GM18526 (cell line): Measurements from ENCODE around the gene PAQR7.

Experiments
- POLR2A ChIP-seq: IDR thresholded peaks from 3 replicates; pipeline ENCODE4 v1.6.1; 2011; ENCODE audit not compliant: insufficient read length; ENCODE audit errors: extremely low read depth

PAQR7 gene

DNA sequence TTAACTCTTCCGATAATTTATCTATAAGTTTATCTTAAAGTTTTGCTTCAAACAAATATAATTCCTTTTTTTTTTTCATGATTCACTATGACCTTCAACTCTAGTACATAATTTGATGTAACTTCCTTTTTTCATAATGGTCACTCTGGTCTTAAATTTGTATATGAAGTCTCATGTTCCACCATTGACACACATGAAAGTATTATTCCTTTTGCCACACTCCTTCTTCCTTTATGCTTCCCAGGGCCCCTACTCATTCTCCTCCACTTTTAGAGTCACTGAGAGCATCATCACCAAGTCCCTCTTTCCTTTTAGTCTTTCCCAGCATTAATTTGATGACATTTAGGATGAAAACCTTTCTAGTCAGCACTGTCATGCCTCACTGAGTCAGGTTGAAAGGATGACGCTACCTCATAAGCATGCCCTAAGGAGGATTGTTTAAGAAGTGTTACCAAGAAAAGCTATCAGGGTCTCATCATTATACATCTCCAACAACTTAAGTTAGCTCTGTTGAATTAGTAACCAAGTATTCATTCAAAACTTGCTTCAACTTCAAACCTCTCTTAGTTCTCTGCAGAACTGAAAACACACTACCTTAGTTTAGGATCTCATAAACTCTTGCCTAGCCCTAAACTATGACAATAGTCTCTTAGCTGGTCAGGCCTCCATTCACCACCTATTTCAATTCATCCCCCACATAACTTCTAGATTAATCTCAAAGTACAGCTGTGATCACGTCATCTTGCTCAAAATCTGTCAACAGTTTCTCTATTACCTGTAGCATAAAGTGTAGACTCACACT, 30.8 kb downstream of the PAQR7 start:
- no peak for TF ChIP-seq POLR2A

DNA sequence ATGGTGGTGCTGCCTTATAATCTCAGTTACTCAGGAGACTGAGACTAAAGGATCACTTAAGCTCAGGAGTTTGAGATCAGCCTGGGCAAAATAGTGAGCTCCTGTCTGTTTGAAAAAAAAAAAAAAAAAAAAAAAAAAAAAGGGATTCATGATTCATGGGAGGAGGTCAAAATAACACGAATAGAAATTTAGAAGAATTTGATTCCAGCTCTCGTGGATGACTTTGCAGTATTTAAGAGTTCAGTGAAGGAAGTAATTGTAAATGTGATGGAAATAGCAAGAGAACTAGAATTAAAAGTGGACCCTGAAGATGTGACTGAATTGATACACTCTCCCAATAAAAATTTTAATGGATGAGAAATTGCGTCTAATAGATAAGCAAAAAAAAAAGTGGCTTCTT, 32.0 kb downstream of the PAQR7 start:
- no peak for TF ChIP-seq POLR2A

DNA sequence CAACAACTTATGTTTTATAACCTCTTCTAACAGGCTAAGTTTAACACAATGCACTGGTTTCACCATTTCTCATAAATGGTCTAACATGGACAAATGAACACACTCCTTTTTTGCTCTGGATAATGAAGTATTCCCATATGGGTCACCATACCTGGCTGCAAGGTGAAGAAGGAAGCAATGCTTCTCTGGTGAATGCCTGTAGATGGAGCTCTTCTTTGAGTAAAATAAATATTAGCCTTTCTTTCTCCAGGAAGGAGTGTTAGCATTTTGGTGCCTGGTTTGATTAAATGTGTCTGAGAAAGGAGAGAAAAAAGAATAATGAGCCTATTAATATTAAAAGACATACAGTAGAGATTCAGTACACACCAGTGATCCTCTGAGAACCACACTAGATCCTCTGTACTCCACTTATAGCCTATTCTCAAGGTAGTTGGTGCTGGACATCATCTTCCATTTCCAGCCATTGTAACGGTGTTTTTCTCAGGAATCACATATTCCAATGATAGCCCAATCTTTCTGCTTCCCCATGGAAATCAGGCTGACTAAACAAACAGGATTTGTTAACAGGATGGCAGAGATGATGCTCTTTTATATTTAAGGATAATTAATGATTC, 38.1 kb downstream of the PAQR7 start:
- TF ChIP-seq POLR2A, result no peak

DNA sequence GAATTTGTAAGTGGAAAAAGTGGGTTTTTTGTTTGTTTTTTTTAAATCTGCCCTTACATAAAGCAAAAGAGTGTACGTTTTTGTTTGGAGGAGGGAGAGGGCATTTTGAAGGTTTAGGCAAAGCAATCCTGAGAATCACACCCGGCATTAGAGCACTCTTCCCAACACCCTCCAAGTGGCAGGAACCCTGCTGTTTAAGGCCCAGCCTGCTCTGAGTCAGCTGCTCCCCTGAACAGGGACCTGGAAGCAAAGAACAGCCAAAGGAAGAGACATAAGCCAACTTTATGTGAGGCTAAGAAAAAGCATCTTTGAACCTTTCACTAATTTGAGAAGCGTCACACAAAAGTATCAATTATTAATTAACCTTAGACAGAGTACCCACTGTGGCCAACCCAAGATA, 38.8 kb downstream of the PAQR7 start:
- TF ChIP-seq POLR2A, result no peak

DNA sequence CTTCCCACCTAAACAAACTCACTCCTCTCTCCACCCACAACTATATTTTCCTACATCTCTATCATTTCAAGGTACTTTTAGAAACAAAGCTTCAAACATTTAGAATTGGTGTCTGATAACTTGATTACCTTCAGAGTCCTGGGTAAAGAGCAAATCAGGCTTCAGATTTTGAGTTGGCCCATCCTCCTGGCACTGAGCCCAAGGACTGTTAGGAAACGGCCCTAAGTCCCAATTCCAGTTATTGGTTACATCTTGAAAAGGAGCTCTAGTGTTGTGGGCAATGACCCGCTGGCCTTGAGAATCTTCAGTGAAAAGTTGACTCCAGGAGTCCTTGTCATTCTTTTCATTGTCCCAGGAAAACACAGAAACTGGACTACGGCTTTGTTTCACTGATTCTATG, 40.6 kb downstream of the PAQR7 start:
- no peak for TF ChIP-seq POLR2A

DNA sequence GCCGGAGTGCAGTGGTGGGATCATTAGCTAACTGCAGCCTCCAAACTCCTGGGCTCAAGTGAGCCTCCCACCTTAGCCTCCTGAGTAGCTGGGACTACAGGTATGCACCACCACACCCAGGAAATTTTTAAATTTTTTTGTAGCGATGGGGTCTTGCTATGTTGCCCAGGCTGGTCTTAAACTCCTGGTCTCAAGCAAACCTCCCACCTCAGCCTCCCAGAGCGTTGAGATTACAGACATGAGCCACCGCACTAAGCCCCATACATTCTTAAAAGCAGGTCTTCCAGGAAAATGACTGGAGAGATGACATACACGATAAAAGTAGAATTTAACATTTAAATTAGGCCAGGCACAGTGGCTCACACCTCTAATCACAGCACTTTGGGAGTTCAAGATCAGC, 42.4 kb downstream of the PAQR7 start:
- no peak for TF ChIP-seq POLR2A

DNA sequence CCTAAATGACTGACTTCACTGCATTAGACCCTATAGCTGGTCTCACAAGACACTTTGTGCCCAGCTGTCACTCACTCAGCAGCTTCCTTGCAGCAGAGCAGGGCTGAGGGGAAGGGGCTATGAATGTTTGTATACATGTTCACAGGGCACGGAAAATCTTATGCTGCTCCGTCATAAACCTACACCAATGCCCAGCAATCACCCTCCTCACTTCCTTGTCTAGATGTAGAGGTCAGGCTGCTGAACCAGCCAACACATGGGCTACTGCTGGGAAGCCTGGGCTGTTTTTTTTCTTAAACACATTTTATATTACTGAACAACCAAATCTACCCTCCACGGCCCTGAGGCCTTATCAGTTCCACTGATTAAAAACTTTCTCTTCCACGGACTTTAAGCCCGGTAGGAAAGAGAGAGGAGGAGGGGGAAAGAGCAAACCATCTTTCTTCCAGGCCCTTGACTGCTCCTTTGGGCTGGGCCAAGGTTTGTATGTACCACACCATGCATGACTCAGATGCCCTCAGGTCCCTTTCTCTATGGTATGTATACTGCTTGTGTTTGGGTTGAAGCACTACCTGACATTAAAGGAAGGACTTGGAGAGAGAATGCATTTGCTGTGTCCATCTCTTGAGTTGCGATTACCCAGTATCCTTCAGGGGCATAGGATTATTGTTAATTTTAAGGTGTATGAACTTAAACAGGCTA, 43.0 kb downstream of the PAQR7 start:
- no peak for TF ChIP-seq POLR2A

DNA sequence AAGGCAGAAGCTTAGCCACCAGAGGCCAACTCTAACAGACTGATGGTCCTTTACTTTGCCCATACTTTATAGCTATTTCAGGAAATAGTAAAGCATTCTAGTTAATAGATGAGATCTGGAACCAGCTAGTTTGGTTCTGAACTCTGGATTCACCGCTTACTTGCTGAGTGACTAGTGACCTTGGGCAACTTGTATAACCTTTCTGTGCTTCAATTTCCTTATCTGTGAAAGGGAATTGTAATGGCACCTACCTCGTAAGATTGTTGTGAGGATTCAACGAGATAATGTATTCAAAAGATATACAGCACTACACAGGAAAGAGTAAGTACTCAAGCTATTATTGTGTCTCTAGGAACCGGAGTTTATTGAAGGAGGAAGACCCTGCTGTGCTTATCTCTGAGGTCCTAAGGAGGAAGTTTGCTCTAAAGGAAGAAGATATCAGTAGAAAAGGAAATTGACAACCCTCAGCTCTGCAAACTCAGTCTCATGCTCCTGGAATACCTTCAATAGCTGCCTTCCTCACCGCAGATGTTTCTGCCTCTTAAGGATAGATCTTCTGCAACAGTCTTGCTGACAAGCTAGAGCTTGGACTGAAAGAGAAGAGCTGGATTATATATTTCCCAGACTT, 43.8 kb downstream of the PAQR7 start:
- TF ChIP-seq POLR2A, result no peak

DNA sequence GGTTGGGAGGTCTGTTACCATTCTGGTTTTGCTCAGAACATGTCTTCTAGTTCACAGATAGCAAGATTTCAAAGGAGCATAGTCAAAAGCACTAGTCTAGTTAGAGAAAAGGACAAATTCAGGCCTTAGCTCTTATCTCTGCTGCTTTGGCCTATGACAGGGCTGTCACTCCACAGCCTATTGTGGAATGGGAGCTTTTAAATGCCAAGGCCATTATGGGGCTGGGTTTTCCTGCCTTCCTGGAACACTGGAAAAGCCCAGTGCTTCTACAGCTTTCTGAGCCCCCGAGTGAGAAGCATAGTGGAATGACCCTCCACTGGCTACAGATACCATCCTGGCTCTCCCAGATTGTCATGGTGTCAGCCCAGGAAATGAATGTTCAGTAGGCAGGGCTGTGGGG, 46.5 kb downstream of the PAQR7 start:
- TF ChIP-seq POLR2A, result no peak

DNA sequence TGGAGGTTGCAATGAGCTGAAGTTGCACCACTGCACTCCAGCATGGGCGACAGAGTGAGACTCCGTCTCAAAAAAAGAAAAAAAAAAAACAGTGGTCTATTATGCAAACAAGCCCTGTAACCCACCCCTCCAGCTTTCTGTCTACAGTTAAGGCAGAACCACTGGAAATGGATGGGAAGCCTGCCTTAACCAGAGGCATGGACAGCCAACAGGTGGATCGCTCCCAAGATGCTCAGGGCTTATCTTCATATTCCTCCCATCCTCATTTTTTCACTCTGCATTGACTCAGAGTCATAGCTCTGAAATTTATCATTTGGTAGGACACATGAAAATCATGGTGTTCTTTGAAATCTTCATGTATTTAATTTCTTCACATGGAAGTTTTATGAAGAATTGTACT, 47.0 kb downstream of the PAQR7 start:
- TF ChIP-seq POLR2A, result no peak

DNA sequence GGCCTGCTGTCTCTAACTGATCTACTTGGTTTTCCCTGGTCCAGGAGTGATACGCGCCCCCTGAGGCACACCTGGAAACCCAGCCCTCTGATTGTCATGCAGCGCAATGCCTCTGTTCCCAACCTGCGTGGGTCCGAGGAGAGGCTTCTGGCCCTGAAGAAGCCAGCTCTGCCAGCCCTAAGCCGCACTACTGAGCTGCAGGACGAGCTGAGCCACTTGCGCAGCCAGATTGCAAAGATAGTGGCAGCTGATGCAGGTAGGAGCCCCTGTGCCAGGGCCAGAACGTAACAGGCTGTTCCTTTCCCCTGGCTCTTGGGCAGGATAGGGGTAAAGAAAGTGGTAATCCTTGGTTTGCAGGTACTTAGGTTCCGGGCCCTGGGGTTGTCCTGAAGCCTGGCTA, 48.9 kb downstream of the PAQR7 start:
- no peak for TF ChIP-seq POLR2A

DNA sequence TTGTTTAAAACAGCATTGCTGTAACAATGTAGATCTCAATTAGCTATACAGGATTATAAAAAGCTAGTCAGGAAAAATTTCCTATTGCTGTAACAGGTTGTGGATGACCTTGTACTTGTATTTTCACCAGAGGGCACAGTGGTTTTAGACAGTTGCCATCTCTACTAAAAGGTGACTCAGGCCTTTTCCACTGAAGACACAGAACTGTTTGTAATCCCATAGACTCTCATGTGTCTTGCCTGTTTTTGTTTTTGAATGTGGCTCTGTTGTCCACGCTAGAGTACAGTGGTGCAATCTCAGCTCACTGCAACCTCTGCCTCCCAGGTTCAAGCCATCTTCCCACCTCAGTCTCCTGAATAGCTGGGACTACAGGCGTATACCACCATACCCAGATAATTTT, 49.9 kb downstream of the PAQR7 start:
- no peak for TF ChIP-seq POLR2A

DNA sequence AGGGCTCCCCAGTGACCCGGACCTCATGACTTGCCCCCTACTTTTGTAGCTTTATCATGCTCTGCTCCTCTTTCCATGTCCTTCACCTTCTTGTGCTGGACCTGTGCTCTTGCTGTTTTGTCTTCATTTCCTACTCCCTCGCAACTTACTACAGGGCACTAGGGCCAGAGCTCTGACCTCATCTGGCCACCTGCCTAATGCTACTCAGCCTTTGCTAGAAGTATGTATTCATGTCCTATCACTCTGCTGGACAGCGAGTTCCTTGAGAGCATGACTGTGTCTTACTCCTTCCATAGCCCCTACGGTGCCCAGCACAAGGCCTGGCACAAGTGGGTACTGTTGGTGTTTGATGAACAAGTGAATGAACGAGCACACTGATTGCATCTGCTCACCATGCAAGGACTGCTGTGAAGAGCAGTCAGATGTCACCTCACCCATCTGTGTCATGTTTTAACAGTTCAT, 53.8 kb downstream of the PAQR7 start:
- TF ChIP-seq POLR2A, result no peak

DNA sequence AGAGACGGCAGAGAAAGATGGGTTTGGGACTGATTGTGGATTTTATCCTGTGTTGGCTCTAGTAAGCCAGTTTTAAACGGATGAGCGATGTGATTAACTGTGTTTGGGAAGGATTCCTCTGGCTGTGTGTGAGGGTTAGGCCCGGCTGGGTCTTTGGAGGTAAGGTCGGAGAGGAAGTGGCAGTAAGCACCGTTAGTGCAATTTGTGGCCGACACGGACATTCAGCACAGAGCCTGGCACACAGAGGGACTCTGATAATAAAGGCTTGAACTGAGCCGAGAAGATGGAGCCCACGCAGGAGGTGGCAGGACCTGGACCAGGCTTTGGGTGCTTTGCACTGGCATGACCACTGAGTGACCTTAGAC, 54.4 kb downstream of the PAQR7 start:
- TF ChIP-seq POLR2A, result no peak

DNA sequence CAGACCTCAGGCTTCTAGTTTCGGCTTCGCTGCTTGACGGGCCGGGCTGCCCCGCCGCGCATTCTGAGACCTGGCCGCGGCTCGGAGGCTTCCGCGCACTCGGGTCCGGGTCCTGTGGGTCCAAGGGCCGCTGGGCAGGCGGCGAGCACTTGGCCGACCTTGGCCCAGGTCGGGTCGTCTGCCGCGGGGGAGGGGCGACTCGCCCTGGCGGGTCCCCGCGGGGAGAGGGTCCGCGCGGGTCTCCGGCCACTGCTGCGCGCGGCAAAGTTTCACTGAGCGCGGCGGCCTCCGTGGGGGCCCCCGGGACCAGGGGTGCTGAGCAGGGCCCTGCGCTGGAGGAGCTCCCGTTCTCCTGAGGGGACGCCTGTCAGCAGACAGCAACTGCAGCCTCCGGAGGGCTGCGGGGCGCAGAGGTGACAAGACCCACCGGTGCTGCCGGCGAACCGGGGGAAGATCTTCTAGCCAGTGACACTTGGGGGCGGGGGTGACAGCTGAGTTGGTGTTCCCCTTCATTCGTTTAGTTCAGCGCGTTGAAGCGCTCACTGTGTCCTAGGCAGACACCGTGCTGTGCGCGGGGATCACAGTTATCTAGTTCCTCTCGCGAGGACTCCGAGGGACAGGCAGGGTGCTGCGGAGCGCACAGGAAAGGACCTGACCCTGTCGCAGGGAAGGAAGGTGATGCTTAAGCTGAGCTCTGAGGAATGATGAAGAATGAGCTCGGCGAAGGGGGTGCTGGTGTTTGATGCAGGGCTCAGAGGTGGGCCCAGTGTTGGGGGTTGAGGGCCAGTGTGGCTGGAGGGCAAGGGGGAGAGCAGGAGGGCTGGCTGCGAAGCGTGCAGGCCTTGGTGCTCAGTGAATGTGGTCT, 55.0 kb downstream of the PAQR7 start:
- peak; percentile 63 for TF ChIP-seq POLR2A
